ENCODE measurements around the gene DPM1.

GRCh38 chr20:51004305-51004727 is 46.0 kb upstream of the DPM1 start:
- no peak for TF ChIP-seq CTCF (IDR thresholded peaks at IDR 0.05; ENCODE audit: low read depth, low read length)
- TF ChIP-seq POLR2A (IDR thresholded peaks at IDR 0.05; ENCODE audit: extremely low read depth, insufficient read length): no peak
